Endothelial cell of umbilical vein (primary cell): Measurements from ENCODE around the gene ADA. TPM values are rescaled to one million over a fixed set of nuclear protein-coding genes. Genes with fewer than 3 reads are reported as not detected.

Experiments
- BruUV-seq: library from RNA; stranded (reverse); fragments of 400-500 nt; replicated peaks from 2 replicates; lab custom pipeline; 2021; lab: Mats Ljungman, UMichigan
- CTCF ChIA-PET: fragments of 300-600, 350-600 bp; sonication (Branson Sonifier 250); formaldehyde crosslinking; loops from one replicate; lab custom pipeline; 2021; ENCODE audit warnings: antibody characterized with exemption, inconsistent platforms; lab: Charles Lee
- POLR2A ChIA-PET: fragments of 300-600, 350-600 bp; sonication (Branson Sonifier 250); formaldehyde crosslinking; loops from one replicate; lab custom pipeline; 2021; ENCODE audit warnings: antibody characterized with exemption, inconsistent platforms; lab: Charles Lee
- DNase-seq: peaks from one replicate; pipeline ENCODE4 v3.0.0-alpha.2; 2011; ENCODE audit warnings: low read depth, low spot score
- FAIRE-seq: peaks from 2 replicates; lab custom pipeline; 2011; peaks lifted over from hg19 to GRCh38; lab: Jason Lieb, UNC
- H2AFZ ChIP-seq: 2 replicates; pipeline ENCODE4 v1.6.0; 2012; ENCODE audit warnings: low read depth, low read length, control low read depth, inconsistent platforms
- H3K27ac ChIP-seq: 2 replicates; pipeline ENCODE4 v1.5.1; 2011; ENCODE audit warnings: low read depth, mild to moderate bottlenecking, control low read depth, low read length, moderate library complexity; ENCODE audit not compliant: insufficient read depth
- H3K27me3 ChIP-seq, 2 experiments: 2 replicates each; pipeline versions ENCODE4 v1.6.0 to v1.6.1; 2011; ENCODE audit warnings: low read length in 2 of 2, mixed read lengths in 1 of 2; ENCODE audit not compliant: control insufficient read depth in 2 of 2, insufficient read depth in 2 of 2
- H3K36me3 ChIP-seq, 2 experiments: 2 replicates in 1 of 2; 3 replicates in 1 of 2; pipeline ENCODE4 v1.5.1; 2011; ENCODE audit warnings: low read length in 2 of 2, mild to moderate bottlenecking in 1 of 2, moderate library complexity in 1 of 2; ENCODE audit not compliant: control insufficient read depth in 2 of 2, insufficient read depth in 2 of 2; ENCODE audit errors: extremely low read depth in 1 of 2
- H3K4me1 ChIP-seq: 3 replicates; pipeline ENCODE4 v1.5.1; 2011; ENCODE audit warnings: mild to moderate bottlenecking, low read length; ENCODE audit not compliant: control insufficient read depth, insufficient read depth; ENCODE audit errors: extremely low read depth
- H3K4me2 ChIP-seq: 2 replicates; pipeline ENCODE4 v1.6.1; 2011; ENCODE audit warnings: low read length, control low read depth, mixed read lengths; ENCODE audit not compliant: insufficient read depth
- H3K4me3 ChIP-seq, 3 experiments: fragments of 200-600 bp in 1 of 3; sonication (generic), shearing (Covaris generic) in 1 of 3; replicated peaks in 1 of 3; 2 replicates each; pipeline ENCODE4 v1.5.1; 2011 to 2016; ENCODE audit warnings: control low read depth in 3 of 3, low read length in 3 of 3, mild to moderate bottlenecking in 2 of 3, inconsistent platforms in 1 of 3, low read depth in 1 of 3, moderate library complexity in 1 of 3; ENCODE audit not compliant: insufficient read depth in 1 of 3
- H3K79me2 ChIP-seq: 2 replicates; pipeline ENCODE4 v1.6.0; 2012; ENCODE audit warnings: low read length, inconsistent platforms; ENCODE audit not compliant: control insufficient read depth, insufficient read depth
- H3K9ac ChIP-seq: replicated peaks from 2 replicates; pipeline ENCODE3; 2011; ENCODE audit warnings: low read length, control low read depth; ENCODE audit not compliant: insufficient read depth; ENCODE audit errors: extremely low read depth
- H3K9me1 ChIP-seq: replicated peaks from 3 replicates; pipeline ENCODE4 v1.6.0; 2011; ENCODE audit warnings: mild to moderate bottlenecking, low read length; ENCODE audit not compliant: control insufficient read depth, insufficient read depth; ENCODE audit errors: extremely low read depth
- H3K9me3 ChIP-seq: replicated peaks from 2 replicates; pipeline ENCODE4 v1.5.1; 2012; ENCODE audit warnings: low read length, inconsistent platforms; ENCODE audit not compliant: control insufficient read depth, insufficient read depth
- H4K20me1 ChIP-seq: replicated peaks from 2 replicates; pipeline ENCODE3; 2011; ENCODE audit warnings: mild to moderate bottlenecking, low read length; ENCODE audit not compliant: control insufficient read depth, insufficient read depth; ENCODE audit errors: extremely low read depth
- EZH2 ChIP-seq: IDR thresholded peaks from 2 replicates; pipeline ENCODE4 v1.6.1; 2012; ENCODE audit warnings: borderline replicate concordance, low read depth, mild to moderate bottlenecking, moderate library complexity, low read length, inconsistent platforms; ENCODE audit not compliant: severe bottlenecking
- FOS ChIP-seq: IDR thresholded peaks from 2 replicates; pipeline ENCODE4 v1.6.1; 2011; ENCODE audit warnings: mild to moderate bottlenecking, low read length, moderate library complexity, borderline replicate concordance; ENCODE audit not compliant: insufficient read depth
- GATA2 ChIP-seq: IDR thresholded peaks from 2 replicates; pipeline ENCODE4 v1.7.0; 2011; ENCODE audit warnings: low read depth, mild to moderate bottlenecking, moderate library complexity, mixed read lengths, low read length; ENCODE audit not compliant: insufficient read length, insufficient read depth
- JUN ChIP-seq: IDR thresholded peaks from 2 replicates; pipeline ENCODE4 v1.6.1; 2011; ENCODE audit warnings: borderline replicate concordance, low read depth; ENCODE audit not compliant: insufficient read length, insufficient read depth
- MYC ChIP-seq: IDR thresholded peaks from one replicate; pipeline ENCODE4 v1.6.1; 2011; ENCODE audit warnings: mild to moderate bottlenecking, low read depth, low read length
- POLR2A ChIP-seq: IDR thresholded peaks from 2 replicates; pipeline ENCODE4 v1.6.1; 2012; ENCODE audit warnings: low read depth, mild to moderate bottlenecking, control low read depth, low read length
- POLR2AphosphoS5 ChIP-seq: IDR thresholded peaks from 2 replicates; pipeline ENCODE4 v1.6.1; 2012; ENCODE audit warnings: low read depth, mild to moderate bottlenecking, control low read depth, low read length, moderate library complexity; ENCODE audit not compliant: insufficient read depth
- dilution Hi-C: fragments of 300-500 bp; cut with MboI; formaldehyde crosslinking; loops from one replicate; pipeline ENCODE4 v1.15.0; 2019; ENCODE audit warnings: low sequenced_read_pairs; ENCODE audit not compliant: extremely low pct_ligation_motif_present
- intact Hi-C: fragments of 100-400 bp; cut with micrococcal nuclease; formaldehyde crosslinking; loops from one replicate; pipeline ENCODE4 v1.10.0; 2022
- polyA plus RNA-seq, 4 experiments: library from polyadenylated mRNA; depleted of rRNA in 3 of 4; stranded (reverse) in 3 of 4; unstranded in 1 of 4; fragments of >200 nt; gene quantifications; 2 replicates each; pipeline versions ENCODE4 v1.2.1 to v1.2.3, GENCODE V29; 2011 to 2012; ENCODE audit warnings: missing spikeins in 1 of 4
- total RNA-seq: library from RNA; stranded (reverse); gene quantifications from 2 replicates; pipeline ENCODE4 v1.2.3, GENCODE V29; 2021
- TF ChIP-seq, protein P1 (sequence below): IDR thresholded peaks from 2 replicates; pipeline ENCODE4 v1.6.1; 2011; ENCODE audit not compliant: insufficient read depth, insufficient read length
- TF ChIP-seq, protein P2 (sequence below), 2 donors: IDR thresholded peaks; 1 replicate in 1 of 2; 2 replicates in 1 of 2; pipeline ENCODE4 v1.5.1; 2011; ENCODE audit warnings: low read length in 2 of 2, mild to moderate bottlenecking in 2 of 2, moderate library complexity in 2 of 2, control low read depth in 1 of 2, inconsistent platforms in 1 of 2, low read depth in 1 of 2; ENCODE audit not compliant: insufficient read depth in 1 of 2; ENCODE audit errors: extremely low read depth in 1 of 2

The ADA gene
- total and polyA plus RNA-seq, 2 donors (not counting 3 experiments of a cell fraction or from before 2014, with no cell fraction given), result 26.3 to 33.1 TPM

- no TSS peak for BruUV-seq
- H4K20me1 ChIP-seq, result no peaks in the 10 kb centered on the region
- no peaks in the 10 kb centered on the region for H3K4me1 ChIP-seq
- no peak for DNase-seq
- H3K27ac ChIP-seq, result no peak overlapping the region
- H3K36me3 ChIP-seq, result peaks cover 4 to 24% of the 10 kb centered on the region in 2 experiments
- no peak overlapping the region for H3K9ac ChIP-seq
- ChIA-PET POLR2A (no interaction called here), CTCF (no interaction called here)
- H3K27me3 ChIP-seq, result no peaks in the 10 kb centered on the region
- no peaks in the 10 kb centered on the region for H3K9me1 ChIP-seq
- no peak for FAIRE-seq
- H2AFZ ChIP-seq, result no peak overlapping the region
- intact Hi-C loops, result loop anchor here (2.0 kb wide), 1 partner anchor 20 kb away; no protein-coding TSS in a partner anchor
- no peak overlapping the region for H3K4me3 ChIP-seq
- TF ChIP-seq GATA2 (no peak), POLR2A (no peak), POLR2AphosphoS5 (no peak)
- no peaks in the 10 kb centered on the region for H3K79me2 ChIP-seq
- no peak overlapping the region for H3K4me2 ChIP-seq
- H3K9me3 ChIP-seq, result no peaks in the 10 kb centered on the region
- dilution Hi-C loops, result no loop called here
These were observed 28.8 kb downstream of the ADA start for GRCh38 chr20:44622501-44623270.

DNA sequence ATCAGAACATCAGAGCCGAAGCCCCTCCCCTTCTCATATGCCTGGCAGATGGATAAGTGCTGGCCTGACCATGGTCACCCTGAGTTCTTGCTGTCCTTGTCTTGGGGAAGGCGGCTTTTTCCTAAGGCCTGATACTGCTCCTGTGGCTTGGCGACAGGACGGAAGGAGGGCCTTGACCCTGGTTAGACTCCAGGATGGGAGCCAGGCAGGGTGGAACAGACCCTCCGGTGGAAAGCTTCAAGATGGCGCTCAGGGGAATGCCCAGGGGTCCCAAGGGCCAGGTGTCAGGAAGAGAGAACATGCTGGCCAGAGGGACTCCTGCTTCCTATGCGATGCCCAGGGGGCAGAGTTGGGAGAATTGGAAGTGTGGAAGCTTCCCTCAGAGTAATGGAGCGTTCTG is 29.6 kb downstream of the ADA start:
- Histone ChIP-seq H3K27ac (no peak overlapping the region), H3K4me1 (no peaks in the 10 kb centered on the region), H3K9ac (no peak overlapping the region), H3K36me3 (peaks cover 4 to 28% of the 10 kb centered on the region in 2 experiments), H4K20me1 (no peaks in the 10 kb centered on the region), H3K4me2 (no peak overlapping the region), H3K27me3 (no peaks in the 10 kb centered on the region), H3K79me2 (no peaks in the 10 kb centered on the region), H2AFZ (no peak overlapping the region), H3K9me3 (no peaks in the 10 kb centered on the region), H3K4me3 (no peak overlapping the region), H3K9me1 (no peaks in the 10 kb centered on the region)
- TF ChIP-seq, protein P1, sequence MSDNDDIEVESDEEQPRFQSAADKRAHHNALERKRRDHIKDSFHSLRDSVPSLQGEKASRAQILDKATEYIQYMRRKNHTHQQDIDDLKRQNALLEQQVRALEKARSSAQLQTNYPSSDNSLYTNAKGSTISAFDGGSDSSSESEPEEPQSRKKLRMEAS, result no peak
- TF ChIP-seq JUN, result no peak
- TF ChIP-seq EZH2, result no peak
- no peak for TF ChIP-seq GATA2
- TF ChIP-seq POLR2A, result no peak
- no peak for TF ChIP-seq FOS
- TF ChIP-seq POLR2AphosphoS5, result no peak
- TF ChIP-seq MYC, result no peak
- TF ChIP-seq, protein P2, sequence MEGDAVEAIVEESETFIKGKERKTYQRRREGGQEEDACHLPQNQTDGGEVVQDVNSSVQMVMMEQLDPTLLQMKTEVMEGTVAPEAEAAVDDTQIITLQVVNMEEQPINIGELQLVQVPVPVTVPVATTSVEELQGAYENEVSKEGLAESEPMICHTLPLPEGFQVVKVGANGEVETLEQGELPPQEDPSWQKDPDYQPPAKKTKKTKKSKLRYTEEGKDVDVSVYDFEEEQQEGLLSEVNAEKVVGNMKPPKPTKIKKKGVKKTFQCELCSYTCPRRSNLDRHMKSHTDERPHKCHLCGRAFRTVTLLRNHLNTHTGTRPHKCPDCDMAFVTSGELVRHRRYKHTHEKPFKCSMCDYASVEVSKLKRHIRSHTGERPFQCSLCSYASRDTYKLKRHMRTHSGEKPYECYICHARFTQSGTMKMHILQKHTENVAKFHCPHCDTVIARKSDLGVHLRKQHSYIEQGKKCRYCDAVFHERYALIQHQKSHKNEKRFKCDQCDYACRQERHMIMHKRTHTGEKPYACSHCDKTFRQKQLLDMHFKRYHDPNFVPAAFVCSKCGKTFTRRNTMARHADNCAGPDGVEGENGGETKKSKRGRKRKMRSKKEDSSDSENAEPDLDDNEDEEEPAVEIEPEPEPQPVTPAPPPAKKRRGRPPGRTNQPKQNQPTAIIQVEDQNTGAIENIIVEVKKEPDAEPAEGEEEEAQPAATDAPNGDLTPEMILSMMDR (IDR thresholded peaks at IDR 0.05; ENCODE audit: extremely low read depth in 1 of 2, insufficient read depth in 1 of 2, low read depth in 1 of 2, low read length in 2 of 2), result no peak
- FAIRE-seq (no peak), DNase-seq (no peak)
- ChIA-PET CTCF (no interaction called here), POLR2A (no interaction called here)
- intact Hi-C loops, result loop anchor here (2.0 kb wide), 2 partner anchors 21 to 61 kb away; no protein-coding TSS in a partner anchor
- BruUV-seq, result no TSS peak
- dilution Hi-C loops, result no loop called here
